ENCODE measurements around the gene DNMT3A. TPM values are rescaled to one million over a fixed set of nuclear protein-coding genes. Genes with fewer than 3 reads are reported as not detected.

Gene DNMT3A
- total and polyA plus RNA-seq, 2 donors (not counting 1 experiment from before 2014, with no cell fraction given) = 8.9 to 24.5 TPM

DNA sequence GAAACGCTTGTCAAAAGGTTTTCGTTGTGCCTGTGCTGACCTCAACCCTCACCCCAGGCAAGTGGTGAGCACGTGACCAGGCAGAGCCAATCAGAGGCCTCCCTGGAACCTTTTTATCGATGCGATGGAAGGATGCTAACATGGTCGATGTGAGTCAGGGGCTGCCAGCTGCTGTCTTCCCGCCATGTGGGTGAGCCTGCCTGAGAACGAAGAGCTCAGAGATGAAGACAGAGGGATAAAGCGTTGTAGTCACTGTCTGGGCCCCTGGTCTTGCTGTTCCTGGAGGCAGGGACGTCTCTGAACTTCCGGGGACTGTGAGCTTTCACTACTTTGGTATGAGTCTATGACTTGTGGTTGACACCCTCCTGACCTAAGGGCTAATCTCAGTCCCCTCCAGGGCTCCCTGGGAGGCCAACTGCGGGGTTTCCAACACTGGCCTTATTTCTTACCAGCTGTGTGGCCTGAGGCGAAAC lies 18.6 kb downstream of the DNMT3A start:
- Mint-ChIP-seq H3K27ac (no peak overlapping the region), H3K4me3 (no peak overlapping the region), H3K4me1 (peaks cover 16% of the 10 kb centered on the region), H3K9me3 (ENCODE audit: insufficient read depth) (peaks cover 3% of the 10 kb centered on the region), H3K27me3 (no peaks in the 10 kb centered on the region)
- WGBS (ENCODE audit: insufficient coverage) = 96% methylated on average over 11 of the region's 13 CpGs
- DNase-seq = no peak
- Histone ChIP-seq H3K4me3 (ENCODE audit: control extremely low read depth in 1 of 5, extremely low read depth in 1 of 5, insufficient read depth in 1 of 5, low read depth in 2 of 5, low read length in 4 of 5) (no peak overlapping the region), H3K27me3 (replicated peaks in 1 of 4; ENCODE audit: control extremely low read depth in 1 of 4, control insufficient read depth in 3 of 4, insufficient read depth in 4 of 4, low read length in 3 of 4) (peaks cover 0 to 17% (median 3%) of the 10 kb centered on the region in 4 experiments), H2AFZ (ENCODE audit: insufficient read depth, low read depth, low read length, poor library complexity, severe bottlenecking) (no peak overlapping the region), H3K9ac (ENCODE audit: low read length) (no peak overlapping the region), H3K27ac (ENCODE audit: low read length in 2 of 2) (no peak overlapping the region), H3K4me1 (ENCODE audit: control insufficient read depth in 2 of 2, insufficient read depth in 2 of 2, low read length in 2 of 2) (peaks cover 5 to 7% of the 10 kb centered on the region in 2 donors), H3K36me3 (replicated peaks in 1 of 2; ENCODE audit: control extremely low read depth in 1 of 2, control insufficient read depth in 1 of 2, extremely low read depth in 1 of 2, insufficient read depth in 2 of 2, low read length in 1 of 2) (peaks cover 0 to 2% of the 10 kb centered on the region in 2 experiments), H3K4me2 (replicated peaks; ENCODE audit: low read depth, low read length, poor library complexity, severe bottlenecking) (no peak overlapping the region), H4K20me1 (ENCODE audit: control insufficient read depth, insufficient read depth, low read length, poor library complexity, severe bottlenecking) (peaks cover 75% of the 10 kb centered on the region), H3K9me3 (ENCODE audit: control extremely low read depth in 1 of 3, control insufficient read depth in 2 of 3, insufficient read depth in 1 of 3, low read length in 2 of 3) (peaks cover 1 to 24% (median 15%) of the 10 kb centered on the region in 3 donors), H3K79me2 (ENCODE audit: control insufficient read depth, insufficient read depth, low read length) (peaks cover 40% of the 10 kb centered on the region)
- POLR2A ChIA-PET = interaction anchor here (0.7 kb wide), 2 partner anchors 15 to 20 kb away, joined by 3 to 7 read pairs; no protein-coding TSS in a partner anchor
- no peak for ATAC-seq (ENCODE audit: low read depth)
- intact Hi-C loops (cut with micrococcal nuclease) = no loop called here
- CTCF ChIA-PET = interaction anchor here (0.5 kb wide), 2 partner anchors 383 to 942 kb away, joined by 3 to 4 read pairs; no protein-coding TSS in a partner anchor
- TF ChIP-seq, protein P1, sequence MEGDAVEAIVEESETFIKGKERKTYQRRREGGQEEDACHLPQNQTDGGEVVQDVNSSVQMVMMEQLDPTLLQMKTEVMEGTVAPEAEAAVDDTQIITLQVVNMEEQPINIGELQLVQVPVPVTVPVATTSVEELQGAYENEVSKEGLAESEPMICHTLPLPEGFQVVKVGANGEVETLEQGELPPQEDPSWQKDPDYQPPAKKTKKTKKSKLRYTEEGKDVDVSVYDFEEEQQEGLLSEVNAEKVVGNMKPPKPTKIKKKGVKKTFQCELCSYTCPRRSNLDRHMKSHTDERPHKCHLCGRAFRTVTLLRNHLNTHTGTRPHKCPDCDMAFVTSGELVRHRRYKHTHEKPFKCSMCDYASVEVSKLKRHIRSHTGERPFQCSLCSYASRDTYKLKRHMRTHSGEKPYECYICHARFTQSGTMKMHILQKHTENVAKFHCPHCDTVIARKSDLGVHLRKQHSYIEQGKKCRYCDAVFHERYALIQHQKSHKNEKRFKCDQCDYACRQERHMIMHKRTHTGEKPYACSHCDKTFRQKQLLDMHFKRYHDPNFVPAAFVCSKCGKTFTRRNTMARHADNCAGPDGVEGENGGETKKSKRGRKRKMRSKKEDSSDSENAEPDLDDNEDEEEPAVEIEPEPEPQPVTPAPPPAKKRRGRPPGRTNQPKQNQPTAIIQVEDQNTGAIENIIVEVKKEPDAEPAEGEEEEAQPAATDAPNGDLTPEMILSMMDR (IDR thresholded peaks at IDR 0.05) = no peak
- no peak for TF ChIP-seq EZH2 (IDR thresholded peaks at IDR 0.05; ENCODE audit: borderline replicate concordance, insufficient read depth, low read depth, low read length, poor library complexity, severe bottlenecking)

DNA sequence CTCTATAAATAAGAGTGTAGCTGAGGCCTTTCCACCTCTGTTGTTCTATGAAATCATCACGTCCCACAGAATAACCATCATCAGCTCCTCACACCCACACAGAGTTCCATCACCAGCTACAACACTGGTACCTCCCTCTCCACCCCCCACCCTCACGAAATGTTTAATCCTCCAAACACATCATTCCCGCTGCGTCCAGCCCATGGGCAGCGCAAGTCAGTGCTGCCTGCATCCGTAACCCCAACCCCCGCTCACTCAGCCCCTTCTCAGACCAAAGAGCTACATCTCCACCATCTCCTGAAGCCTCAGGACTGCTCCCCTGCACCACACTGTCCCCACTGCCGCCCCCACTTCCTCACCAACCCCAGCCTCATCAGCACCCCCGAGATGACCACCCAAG lies 19.4 kb downstream of the DNMT3A start:
- H4K20me1 ChIP-seq (ENCODE audit: control insufficient read depth, insufficient read depth, low read length, poor library complexity, severe bottlenecking) = peaks cover 75% of the 10 kb centered on the region
- CTCF ChIA-PET = no interaction called here
- H3K27ac Mint-ChIP-seq = no peak overlapping the region
- no peak overlapping the region for H3K4me3 Mint-ChIP-seq
- peaks cover 17% of the 10 kb centered on the region for H3K4me1 Mint-ChIP-seq
- H3K27me3 Mint-ChIP-seq = no peaks in the 10 kb centered on the region
- peaks cover 5 to 7% of the 10 kb centered on the region in 2 donors for H3K4me1 ChIP-seq (ENCODE audit: control insufficient read depth in 2 of 2, insufficient read depth in 2 of 2, low read length in 2 of 2)
- H3K9me3 ChIP-seq (ENCODE audit: control extremely low read depth in 1 of 3, control insufficient read depth in 2 of 3, insufficient read depth in 1 of 3, low read length in 2 of 3) = peaks cover 1 to 18% (median 13%) of the 10 kb centered on the region in 3 donors
- 86% methylated on average over 9 of the region's 9 CpGs for WGBS (ENCODE audit: insufficient coverage)
- ATAC-seq (ENCODE audit: low read depth) (no peak), DNase-seq (no peak)
- H3K4me3 ChIP-seq (ENCODE audit: control extremely low read depth in 1 of 5, extremely low read depth in 1 of 5, insufficient read depth in 1 of 5, low read depth in 2 of 5, low read length in 4 of 5) = no peak overlapping the region
- H3K4me2 ChIP-seq (replicated peaks; ENCODE audit: low read depth, low read length, poor library complexity, severe bottlenecking) = no peak overlapping the region
- TF ChIP-seq, protein P1 (IDR thresholded peaks at IDR 0.05) = no peak
- no peak for TF ChIP-seq EZH2 (IDR thresholded peaks at IDR 0.05; ENCODE audit: borderline replicate concordance, insufficient read depth, low read depth, low read length, poor library complexity, severe bottlenecking)
- H3K27ac ChIP-seq (ENCODE audit: low read length in 2 of 2) = no peak overlapping the region
- POLR2A ChIA-PET = interaction anchor here (0.7 kb wide), 1 partner anchor 16 kb away, joined by 7 read pairs; no protein-coding TSS in a partner anchor
- H3K36me3 ChIP-seq (replicated peaks in 1 of 2; ENCODE audit: control extremely low read depth in 1 of 2, control insufficient read depth in 1 of 2, extremely low read depth in 1 of 2, insufficient read depth in 2 of 2, low read length in 1 of 2) = peaks cover 0 to 1% of the 10 kb centered on the region in 2 experiments
- peaks cover 40% of the 10 kb centered on the region for H3K79me2 ChIP-seq (ENCODE audit: control insufficient read depth, insufficient read depth, low read length)
- peaks cover 0 to 17% (median 3%) of the 10 kb centered on the region in 4 experiments for H3K27me3 ChIP-seq (replicated peaks in 1 of 4; ENCODE audit: control extremely low read depth in 1 of 4, control insufficient read depth in 3 of 4, insufficient read depth in 4 of 4, low read length in 3 of 4)
- no peak overlapping the region for H3K9ac ChIP-seq (ENCODE audit: low read length)
- no peak overlapping the region for H2AFZ ChIP-seq (ENCODE audit: insufficient read depth, low read depth, low read length, poor library complexity, severe bottlenecking)
- intact Hi-C loops (cut with micrococcal nuclease) = no loop called here
- H3K9me3 Mint-ChIP-seq (ENCODE audit: insufficient read depth) = peaks cover 3% of the 10 kb centered on the region

Data from B cell (primary cell).